Naive thymus-derived CD4-positive, alpha-beta T cell (primary cell): ENCODE data around the gene TMEM47. TPM values are rescaled to one million over a fixed set of nuclear protein-coding genes. Genes with fewer than 3 reads are reported as not detected.

Source experiments
- ATAC-seq: fragments of 150-1000 bp; cut with Tn5 transposase; 2 replicates; pipeline ENCODE4 v1.10.0; 2021; ENCODE audit warnings: mild to moderate bottlenecking, moderate library complexity
- CTCF ChIA-PET: fragments of 350-600 bp; sonication (Branson Sonifier 250); formaldehyde crosslinking; loops from one replicate; lab custom pipeline; 2021; ENCODE audit warnings: antibody characterized with exemption; lab: Charles Lee
- POLR2A ChIA-PET: fragments of 350-600 bp; sonication (Branson Sonifier 250); formaldehyde crosslinking; loops from one replicate; lab custom pipeline; 2021; ENCODE audit warnings: antibody characterized with exemption, inconsistent platforms; lab: Charles Lee
- DNase-seq, 9 donors: peaks; one replicate each; pipeline versions ENCODE4 v3.0.0 to v3.0.0-alpha.2; 2020 to 2022; ENCODE audit warnings: mixed read lengths in 1 of 9
- H3K27ac ChIP-seq: one replicate; pipeline ENCODE4 v1.7.0; 2013; ENCODE audit warnings: mild to moderate bottlenecking, low read depth, low read length, moderate library complexity
- H3K27me3 ChIP-seq, 2 donors: one replicate each; pipeline ENCODE4 v1.7.0; 2013; ENCODE audit warnings: low read length in 2 of 2, mild to moderate bottlenecking in 2 of 2, moderate library complexity in 2 of 2; ENCODE audit not compliant: control insufficient read depth in 2 of 2, insufficient read depth in 2 of 2
- H3K36me3 ChIP-seq, 3 experiments: 1 replicate in 2 of 3; 2 replicates in 1 of 3; pipeline ENCODE4 v1.7.0; 2013; ENCODE audit warnings: low read length in 3 of 3, mild to moderate bottlenecking in 3 of 3, moderate library complexity in 1 of 3; ENCODE audit not compliant: insufficient read depth in 3 of 3, control insufficient read depth in 2 of 3
- H3K4me1 ChIP-seq, 2 donors: one replicate each; pipeline ENCODE4 v1.7.0; 2013; ENCODE audit warnings: low read length in 2 of 2, mild to moderate bottlenecking in 2 of 2, moderate library complexity in 1 of 2; ENCODE audit not compliant: control insufficient read depth in 2 of 2, insufficient read depth in 2 of 2
- H3K4me3 ChIP-seq: 2 replicates; pipeline ENCODE4 v1.7.0; 2013; ENCODE audit warnings: mild to moderate bottlenecking, low read length
- H3K9me3 ChIP-seq, 3 experiments: 1 replicate in 2 of 3; 2 replicates in 1 of 3; pipeline ENCODE4 v1.7.0; 2013; ENCODE audit warnings: low read length in 3 of 3; ENCODE audit not compliant: control insufficient read depth in 2 of 3
- H3K27ac Mint-ChIP-seq, 9 donors: one replicate each; pipeline ENCODE4 v1.8.0; 2020 to 2022; ENCODE audit warnings: mixed read lengths in 9 of 9, mild to moderate bottlenecking in 8 of 9, moderate library complexity in 5 of 9, inconsistent platforms in 2 of 9
- H3K27me3 Mint-ChIP-seq, 5 donors: one replicate each; pipeline ENCODE4 v1.8.0; 2021 to 2022; ENCODE audit warnings: mixed read lengths in 5 of 5, mild to moderate bottlenecking in 1 of 5
- H3K36me3 Mint-ChIP-seq, 5 donors: one replicate each; pipeline ENCODE4 v1.8.0; 2020 to 2022; ENCODE audit warnings: mixed read lengths in 5 of 5, mild to moderate bottlenecking in 3 of 5, inconsistent platforms in 1 of 5
- H3K4me1 Mint-ChIP-seq, 7 donors: one replicate each; pipeline ENCODE4 v1.8.0; 2020 to 2022; ENCODE audit warnings: mixed read lengths in 7 of 7, mild to moderate bottlenecking in 3 of 7, inconsistent platforms in 1 of 7
- H3K4me3 Mint-ChIP-seq, 10 donors: one replicate each; pipeline ENCODE4 v1.8.0; 2020 to 2022; ENCODE audit warnings: mild to moderate bottlenecking in 10 of 10, mixed read lengths in 10 of 10, moderate library complexity in 6 of 10, inconsistent platforms in 2 of 10
- H3K9me3 Mint-ChIP-seq, 11 donors: one replicate each; pipeline ENCODE4 v1.8.0; 2020 to 2022; ENCODE audit warnings: mixed read lengths in 11 of 11, mild to moderate bottlenecking in 4 of 11, inconsistent platforms in 1 of 11, moderate library complexity in 1 of 11
- intact Hi-C, 2 donors: fragments of 100-400 bp; cut with micrococcal nuclease; formaldehyde crosslinking; loops; one replicate each; pipeline ENCODE4 v1.15.1; 2023
- polyA plus RNA-seq, 2 donors: library from polyadenylated mRNA; unstranded; fragments of 300-500 nt; fragmentation: Illumina TruSeq; gene quantifications; one replicate each; pipeline ENCODE4 v1.2.3, GENCODE V29; 2021
- total RNA-seq, 6 experiments: library from RNA in 5 of 6; stranded (reverse) in 5 of 6; gene quantifications; 1 replicate in 5 of 6; 2 replicates in 1 of 6; pipeline ENCODE4 v1.2.3 and lab custom pipeline; 2021 to 2026

The TMEM47 gene
- total and polyA plus RNA-seq, 7 experiments from 2014 or later = not detected

GRCh38 chrX:34586936-34587335 is 70.1 kb downstream of the TMEM47 start:
- no peaks in the 10 kb centered on the region for H3K27me3 ChIP-seq
- H3K27ac ChIP-seq = no peak overlapping the region
- H3K4me3 ChIP-seq = no peak overlapping the region
- H3K4me1 ChIP-seq = no peaks in the 10 kb centered on the region
- no peaks in the 10 kb centered on the region for H3K36me3 ChIP-seq
- no peaks in the 10 kb centered on the region for H3K9me3 ChIP-seq
- no peaks in the 10 kb centered on the region for H3K4me1 Mint-ChIP-seq
- intact Hi-C loops = no loop called here
- DNase-seq (no peak), ATAC-seq (no peak)
- ChIA-PET CTCF (no interaction called here), POLR2A (no interaction called here)
- peaks cover 0 to 20% (median 6%) of the 10 kb centered on the region in 11 donors for H3K9me3 Mint-ChIP-seq
- no peak overlapping the region for H3K27ac Mint-ChIP-seq
- H3K27me3 Mint-ChIP-seq = no peaks in the 10 kb centered on the region
- no peak overlapping the region for H3K4me3 Mint-ChIP-seq
- H3K36me3 Mint-ChIP-seq = no peaks in the 10 kb centered on the region

GRCh38 chrX:34586346-34586911 is 70.7 kb downstream of the TMEM47 start:
- ChIA-PET POLR2A (no interaction called here), CTCF (no interaction called here)
- intact Hi-C loops = no loop called here
- Mint-ChIP-seq H3K4me3 (no peak overlapping the region), H3K36me3 (no peaks in the 10 kb centered on the region), H3K27ac (no peak overlapping the region), H3K9me3 (peaks cover 0 to 20% (median 6%) of the 10 kb centered on the region in 11 donors), H3K4me1 (no peaks in the 10 kb centered on the region), H3K27me3 (no peaks in the 10 kb centered on the region)
- Histone ChIP-seq H3K27ac (no peak overlapping the region), H3K27me3 (no peaks in the 10 kb centered on the region), H3K4me1 (no peaks in the 10 kb centered on the region), H3K4me3 (no peak overlapping the region), H3K36me3 (no peaks in the 10 kb centered on the region), H3K9me3 (no peaks in the 10 kb centered on the region)
- DNase-seq = no peak
- no peak for ATAC-seq

- H3K4me3 ChIP-seq = no peak overlapping the region
- POLR2A ChIA-PET = no interaction called here
- CTCF ChIA-PET = no interaction called here
- H3K27ac ChIP-seq = no peak overlapping the region
- H3K4me3 Mint-ChIP-seq = no peak overlapping the region
- H3K4me1 ChIP-seq = no peaks in the 10 kb centered on the region
- DNase-seq (no peak), ATAC-seq (no peak)
- H3K9me3 ChIP-seq = no peaks in the 10 kb centered on the region
- peaks cover 0 to 20% (median 5%) of the 10 kb centered on the region in 11 donors for H3K9me3 Mint-ChIP-seq
- H3K27ac Mint-ChIP-seq = no peak overlapping the region
- intact Hi-C loops = no loop called here
- no peaks in the 10 kb centered on the region for H3K36me3 ChIP-seq
- no peaks in the 10 kb centered on the region for H3K4me1 Mint-ChIP-seq
- no peaks in the 10 kb centered on the region for H3K27me3 Mint-ChIP-seq
- H3K36me3 Mint-ChIP-seq = no peaks in the 10 kb centered on the region
- H3K27me3 ChIP-seq = no peaks in the 10 kb centered on the region
These were observed 71.5 kb downstream of the TMEM47 start for GRCh38 chrX:34585561-34585960.

GRCh38 chrX:34584781-34585180 is 72.3 kb downstream of the TMEM47 start:
- ATAC-seq (no peak), DNase-seq (no peak)
- Mint-ChIP-seq H3K4me1 (no peaks in the 10 kb centered on the region), H3K9me3 (peaks cover 0 to 15% (median 5%) of the 10 kb centered on the region in 11 donors), H3K36me3 (no peaks in the 10 kb centered on the region), H3K27ac (no peak overlapping the region), H3K4me3 (no peak overlapping the region), H3K27me3 (no peaks in the 10 kb centered on the region)
- ChIA-PET POLR2A (no interaction called here), CTCF (no interaction called here)
- no peaks in the 10 kb centered on the region for H3K4me1 ChIP-seq
- H3K9me3 ChIP-seq = no peaks in the 10 kb centered on the region
- no peak overlapping the region for H3K4me3 ChIP-seq
- no peaks in the 10 kb centered on the region for H3K27me3 ChIP-seq
- intact Hi-C loops = no loop called here
- no peaks in the 10 kb centered on the region for H3K36me3 ChIP-seq
- no peak overlapping the region for H3K27ac ChIP-seq

GRCh38 chrX:34580069-34580468 is 77.0 kb downstream of the TMEM47 start:
- Histone ChIP-seq H3K9me3 (no peaks in the 10 kb centered on the region), H3K4me3 (no peak overlapping the region), H3K36me3 (no peaks in the 10 kb centered on the region), H3K27me3 (no peaks in the 10 kb centered on the region), H3K4me1 (no peaks in the 10 kb centered on the region), H3K27ac (no peak overlapping the region)
- DNase-seq = no peak
- Mint-ChIP-seq H3K36me3 (no peaks in the 10 kb centered on the region), H3K4me1 (peaks cover 0 to 2% (median 0%) of the 10 kb centered on the region in 7 donors), H3K9me3 (peaks cover 0 to 3% (median 0%) of the 10 kb centered on the region in 11 donors), H3K27ac (no peak overlapping the region), H3K4me3 (no peak overlapping the region), H3K27me3 (no peaks in the 10 kb centered on the region)
- no peak for ATAC-seq
- ChIA-PET CTCF (no interaction called here), POLR2A (no interaction called here)
- intact Hi-C loops = no loop called here

GRCh38 chrX:34578237-34578636 is 78.8 kb downstream of the TMEM47 start:
- DNase-seq (no peak), ATAC-seq (no peak)
- no peaks in the 10 kb centered on the region for H3K36me3 ChIP-seq
- H3K4me3 ChIP-seq = no peak overlapping the region
- no peak overlapping the region for H3K4me3 Mint-ChIP-seq
- ChIA-PET POLR2A (no interaction called here), CTCF (no interaction called here)
- H3K27ac ChIP-seq = no peak overlapping the region
- H3K27me3 Mint-ChIP-seq = no peaks in the 10 kb centered on the region
- no peaks in the 10 kb centered on the region for H3K27me3 ChIP-seq
- H3K9me3 Mint-ChIP-seq = peaks cover 0 to 3% (median 0%) of the 10 kb centered on the region in 11 donors
- no peak overlapping the region for H3K27ac Mint-ChIP-seq
- intact Hi-C loops = no loop called here
- peaks cover 0 to 2% (median 0%) of the 10 kb centered on the region in 7 donors for H3K4me1 Mint-ChIP-seq
- H3K4me1 ChIP-seq = no peaks in the 10 kb centered on the region
- H3K9me3 ChIP-seq = no peaks in the 10 kb centered on the region
- no peaks in the 10 kb centered on the region for H3K36me3 Mint-ChIP-seq
